CD4-positive, alpha-beta T cell treated with Interleukin-15 for 1 hour (primary cell): ENCODE results near the gene PPDPF.

Experiments
- DNase-seq: peaks from one replicate; pipeline ENCODE4 v3.0.0-alpha.2; 2020

The PPDPF gene

GRCh38 chr20:63522091-63522868, 1.7 kb downstream of the PPDPF start:
- DNase-seq: no peak

GRCh38 chr20:63522981-63523611, 2.5 kb downstream of the PPDPF start:
- DNase-seq: no peak

GRCh38 chr20:63525185-63525584, 4.6 kb downstream of the PPDPF start:
- no peak for DNase-seq

- DNase-seq: no peak
These were observed 5.4 kb downstream of the PPDPF start for GRCh38 chr20:63525971-63526370.

- DNase-seq: no peak
These were observed 6.6 kb downstream of the PPDPF start for GRCh38 chr20:63527184-63527583.

- DNase-seq: no peak
These were observed 8.8 kb downstream of the PPDPF start for GRCh38 chr20:63529180-63529860.

GRCh38 chr20:63529861-63530787, 9.6 kb downstream of the PPDPF start:
- DNase-seq: no peak

- DNase-seq: no peak
These were observed 10.2 kb downstream of the PPDPF start for GRCh38 chr20:63530788-63531160.

- DNase-seq: peak; percentile 11
These were observed 11.3 kb downstream of the PPDPF start for GRCh38 chr20:63531686-63532448.

- no peak for DNase-seq
These were observed 11.9 kb downstream of the PPDPF start for GRCh38 chr20:63532449-63532971.

- DNase-seq: no peak
These were observed 12.8 kb downstream of the PPDPF start for GRCh38 chr20:63533388-63533787.

- DNase-seq: no peak
These were observed 13.4 kb downstream of the PPDPF start for GRCh38 chr20:63533871-63534393.

GRCh38 chr20:63534427-63534830, 13.9 kb downstream of the PPDPF start:
- no peak for DNase-seq

- DNase-seq: no peak
These were observed 14.5 kb downstream of the PPDPF start for GRCh38 chr20:63534831-63535651.

- no peak for DNase-seq
These were observed 15.8 kb downstream of the PPDPF start for GRCh38 chr20:63536241-63536977.

GRCh38 chr20:63536997-63537524, 16.5 kb downstream of the PPDPF start, which contains the start of gene PTK6:
PTK6 (minus strand) TSS chr20:63537376; CDS start chr20:63537314, 62 bp downstream.
- peak; percentile 61 for DNase-seq

GRCh38 chr20:63537525-63538203, 17.1 kb downstream of the PPDPF start:
- DNase-seq: peak; percentile 97

GRCh38 chr20:63538204-63539091, 17.9 kb downstream of the PPDPF start:
- DNase-seq: peak; percentile 59
